Stimulated activated CD8-positive, alpha-beta memory T cell treated with anti-CD3 and anti-CD28 coated beads, Interleukin-2, amount 100 ng/mL, for 48 hours (primary cell): ENCODE data around the gene SETD5.

ENCODE experiments used
- DNase-seq, 2 donors: peaks; one replicate each; pipeline ENCODE4 v3.0.0-alpha.2; 2020; ENCODE audit warnings: low read depth in 2 of 2

The SETD5 gene

DNA sequence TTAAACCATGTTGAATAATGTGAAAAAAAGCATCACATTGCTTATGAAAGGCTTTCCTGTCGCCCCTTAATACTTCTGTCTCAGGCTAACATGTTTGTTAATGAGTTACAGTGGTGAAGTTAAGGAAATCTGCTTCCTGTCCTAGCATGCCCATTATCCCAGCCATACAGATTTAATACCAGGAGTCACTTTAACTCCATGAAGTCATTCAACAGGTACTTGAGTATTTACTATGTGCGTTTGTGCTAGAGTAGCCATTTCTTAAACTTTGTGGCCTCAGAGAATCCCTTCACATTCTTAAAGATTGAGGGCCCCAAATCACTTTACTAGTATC is 10.1 kb upstream of the SETD5 start:
- no peak for DNase-seq

- no peak for DNase-seq
These were observed 9.3 kb upstream of the SETD5 start for GRCh38 chr3:9388142-9388541.

DNA sequence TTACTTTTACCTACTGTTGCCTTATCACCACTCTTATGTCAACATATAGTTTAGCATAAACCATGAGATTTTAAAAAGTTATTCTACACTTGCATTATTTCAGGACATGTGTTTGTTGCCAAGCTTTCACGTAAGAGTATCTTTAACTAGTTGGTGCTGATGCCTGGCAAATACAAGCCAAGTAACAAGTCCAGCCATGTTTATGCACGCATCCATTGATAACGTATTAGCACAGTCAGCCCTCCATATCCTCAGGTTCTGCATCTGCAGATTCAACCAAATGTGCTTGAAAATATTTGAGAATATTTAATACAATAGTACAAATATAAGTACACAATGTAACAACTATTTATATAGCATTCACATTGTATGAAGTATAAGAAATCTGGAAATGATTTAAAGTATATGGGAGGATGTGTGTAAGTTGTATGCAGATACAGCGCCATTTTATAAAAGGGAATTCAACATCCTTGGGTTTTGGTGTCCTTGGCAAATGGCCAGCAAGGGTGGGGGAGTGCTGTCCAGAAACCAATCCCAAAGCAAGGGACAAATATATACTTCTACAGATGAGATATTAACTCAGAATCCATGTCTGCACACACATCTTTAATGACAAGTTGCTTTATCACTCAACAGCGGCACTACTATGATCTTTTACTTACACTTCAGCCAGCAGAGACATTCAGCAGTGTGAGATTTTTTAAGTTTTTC is 8.7 kb upstream of the SETD5 start:
- no peak for DNase-seq

GRCh38 chr3:9390265-9390888 is 7.0 kb upstream of the SETD5 start:
- no peak for DNase-seq

GRCh38 chr3:9392041-9392440 is 5.4 kb upstream of the SETD5 start:
- no peak for DNase-seq

- no peak for DNase-seq
These were observed 1.7 kb upstream of the SETD5 start for GRCh38 chr3:9395570-9396300.

- peak in 1 of 2 donors; percentile 68 for DNase-seq
These were observed 1.1 kb upstream of the SETD5 start for GRCh38 chr3:9396301-9396631.

- peak; percentile 96 for DNase-seq
These were observed 633 bp upstream of the SETD5 start for GRCh38 chr3:9396632-9397331.

DNA sequence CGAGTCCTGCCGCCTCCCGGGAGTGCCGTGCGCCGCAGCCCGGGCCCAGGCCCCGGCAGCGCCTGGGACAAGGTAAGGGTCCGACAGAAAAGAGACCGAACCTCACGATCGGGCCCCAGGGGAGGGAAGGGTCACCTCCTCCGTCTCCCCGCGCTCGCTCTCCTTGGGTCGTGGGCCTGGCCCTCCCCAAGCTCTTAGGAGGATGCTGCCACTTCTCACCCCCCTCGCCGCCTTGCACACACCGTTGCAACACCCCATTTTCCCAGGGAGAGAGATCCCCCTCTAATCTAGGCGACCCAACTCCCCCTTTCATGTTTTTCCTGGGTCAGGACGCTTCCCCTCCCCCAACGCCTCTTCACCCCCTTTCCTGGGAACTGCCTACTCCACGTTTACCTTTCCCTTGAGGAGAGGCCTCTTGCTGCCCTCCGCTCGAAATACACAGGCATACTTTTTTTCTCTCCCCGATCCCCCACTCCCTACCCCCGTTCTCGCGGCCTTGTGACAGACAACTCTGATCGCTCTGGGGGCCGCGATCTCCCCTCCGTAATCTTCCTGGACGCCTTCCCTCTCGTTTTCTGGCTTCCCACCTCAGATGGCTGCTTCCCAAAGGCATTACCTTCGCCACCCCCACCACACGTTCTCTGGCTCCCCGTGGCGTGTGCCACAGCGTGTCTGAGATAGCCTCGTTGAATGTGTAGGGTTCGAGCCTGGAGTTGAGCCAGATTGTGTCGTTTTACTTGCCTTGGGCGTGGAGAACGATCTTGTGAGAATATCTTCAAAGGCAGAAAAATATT is 688 bp downstream of the SETD5 start:
- DNase-seq = no peak

DNA sequence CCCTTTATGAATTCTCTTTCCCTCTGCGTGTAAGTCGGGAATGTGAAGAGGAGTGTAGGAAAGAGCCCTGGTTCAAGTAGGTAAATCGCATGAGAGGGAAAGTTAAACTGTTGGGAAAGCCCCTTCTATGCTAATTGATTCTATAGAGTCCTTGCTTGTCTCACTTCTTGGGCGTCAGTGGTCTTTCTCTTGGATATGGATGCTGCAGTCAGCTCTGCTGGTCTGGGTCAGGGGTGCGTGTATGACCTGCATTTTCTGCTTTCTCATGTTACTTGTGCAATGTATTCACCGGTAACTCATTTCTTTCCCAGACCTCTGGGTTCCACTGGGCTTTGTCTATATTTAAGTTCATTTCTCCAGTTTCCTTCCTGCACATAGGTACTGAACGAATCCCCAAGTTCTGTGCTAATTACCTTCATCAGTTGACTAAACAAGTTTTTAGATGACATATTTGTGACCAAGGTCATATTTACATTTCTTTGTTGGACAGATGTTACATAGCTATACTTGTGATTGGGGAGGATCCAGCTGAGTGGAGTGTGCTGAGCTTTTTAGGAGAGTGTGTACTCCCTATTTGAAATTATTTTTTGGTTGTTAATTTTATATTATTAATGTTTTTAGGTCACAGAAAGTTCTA is 1.4 kb downstream of the SETD5 start:
- DNase-seq = no peak

DNA sequence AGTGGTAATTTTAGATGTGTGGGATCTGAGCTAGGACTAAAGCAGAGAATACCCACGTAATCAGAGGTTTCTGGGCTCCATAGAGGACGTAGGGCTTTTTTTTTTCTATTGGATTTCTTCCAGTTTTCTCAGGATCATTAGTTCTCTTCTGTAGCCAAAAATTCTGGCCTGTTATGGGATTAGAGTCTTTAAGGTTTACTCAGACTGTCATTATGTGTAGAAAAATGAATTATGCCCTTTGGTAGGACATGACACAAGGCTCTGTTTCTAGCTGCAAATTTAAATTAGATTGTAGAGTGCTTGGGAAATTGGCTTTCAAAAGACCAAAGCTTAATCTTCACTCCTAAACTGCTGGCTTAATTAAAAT is 1.9 kb downstream of the SETD5 start:
- no peak for DNase-seq

GRCh38 chr3:9399746-9400145 is 2.3 kb downstream of the SETD5 start:
- no peak for DNase-seq

DNA sequence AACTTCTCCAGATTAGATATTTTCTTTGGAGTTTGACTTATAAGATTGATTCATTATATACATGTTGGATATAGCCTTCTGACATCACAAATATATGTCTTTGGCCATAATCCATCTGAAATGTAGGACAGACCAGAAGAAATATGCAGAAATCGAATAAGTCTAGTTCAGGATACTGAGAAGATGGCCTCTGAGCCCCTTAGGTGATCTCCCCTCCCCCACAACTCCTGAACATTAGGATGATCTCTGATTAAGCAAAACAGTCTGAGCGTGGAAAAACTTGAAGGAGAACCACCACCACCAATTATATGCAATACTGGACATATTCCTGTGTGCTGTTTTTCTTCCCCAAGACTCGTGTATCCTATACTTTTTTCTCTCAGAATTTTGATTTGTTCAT is 3.2 kb downstream of the SETD5 start:
- DNase-seq = no peak

GRCh38 chr3:9401986-9402385 is 4.6 kb downstream of the SETD5 start:
- DNase-seq = no peak

GRCh38 chr3:9402410-9403228 is 5.2 kb downstream of the SETD5 start:
- DNase-seq = no peak

DNA sequence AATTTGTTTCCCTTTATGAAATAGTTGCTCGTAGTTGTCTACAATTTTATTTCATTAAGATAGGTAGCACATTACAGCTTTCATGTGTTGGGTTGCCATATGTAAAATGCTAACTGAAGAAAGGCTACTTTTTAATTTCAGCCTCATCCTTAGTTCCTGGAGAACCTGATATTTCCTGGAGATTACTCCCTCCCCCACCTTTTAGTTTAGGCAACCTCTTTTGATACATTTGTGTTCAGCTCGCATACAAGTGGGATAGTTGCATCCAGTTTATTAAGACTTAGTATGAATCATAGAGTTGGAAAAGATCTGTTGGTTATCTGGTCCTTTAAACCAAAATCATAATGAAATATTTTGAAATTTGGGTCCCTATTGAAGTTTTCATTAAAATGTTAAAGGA is 6.0 kb downstream of the SETD5 start:
- DNase-seq = no peak

DNA sequence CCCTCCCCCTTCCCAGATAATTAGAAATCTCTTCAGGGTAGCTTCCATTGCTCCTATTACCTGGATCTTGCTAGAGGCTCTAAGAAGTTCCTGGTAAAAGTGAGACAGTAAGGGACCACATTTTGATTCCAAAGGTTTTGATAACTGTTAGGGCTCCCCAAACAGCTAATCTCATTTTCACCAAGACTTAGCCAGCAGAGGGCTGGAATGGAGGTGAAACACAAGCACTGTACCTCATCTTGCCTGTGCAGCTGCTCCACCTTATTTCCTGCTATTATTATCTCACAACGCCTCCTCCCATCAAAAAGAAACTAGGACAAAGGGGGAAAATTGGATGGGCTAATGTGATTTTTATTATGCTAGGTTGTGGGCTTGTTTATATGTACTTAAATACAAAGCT is 7.3 kb downstream of the SETD5 start:
- no peak for DNase-seq

DNA sequence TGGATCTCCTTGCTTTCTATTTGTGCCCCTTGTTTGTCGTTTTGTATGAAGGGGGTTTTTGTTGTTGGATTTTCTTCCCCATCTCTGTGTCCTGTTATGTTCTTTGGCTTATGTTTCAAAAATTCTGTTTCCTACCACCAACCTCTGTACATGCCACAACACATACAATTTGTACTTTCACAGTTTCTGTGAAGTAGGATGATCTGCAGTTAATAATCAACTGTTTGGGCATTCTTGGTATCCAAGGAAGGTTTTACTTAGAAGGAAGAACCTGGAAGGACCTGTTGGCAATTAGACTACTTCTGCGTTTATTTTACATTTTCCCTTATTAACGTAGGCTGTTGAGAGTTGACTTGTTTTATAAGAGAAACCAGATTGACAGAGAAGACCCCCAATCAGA is 8.3 kb downstream of the SETD5 start:
- no peak for DNase-seq

DNA sequence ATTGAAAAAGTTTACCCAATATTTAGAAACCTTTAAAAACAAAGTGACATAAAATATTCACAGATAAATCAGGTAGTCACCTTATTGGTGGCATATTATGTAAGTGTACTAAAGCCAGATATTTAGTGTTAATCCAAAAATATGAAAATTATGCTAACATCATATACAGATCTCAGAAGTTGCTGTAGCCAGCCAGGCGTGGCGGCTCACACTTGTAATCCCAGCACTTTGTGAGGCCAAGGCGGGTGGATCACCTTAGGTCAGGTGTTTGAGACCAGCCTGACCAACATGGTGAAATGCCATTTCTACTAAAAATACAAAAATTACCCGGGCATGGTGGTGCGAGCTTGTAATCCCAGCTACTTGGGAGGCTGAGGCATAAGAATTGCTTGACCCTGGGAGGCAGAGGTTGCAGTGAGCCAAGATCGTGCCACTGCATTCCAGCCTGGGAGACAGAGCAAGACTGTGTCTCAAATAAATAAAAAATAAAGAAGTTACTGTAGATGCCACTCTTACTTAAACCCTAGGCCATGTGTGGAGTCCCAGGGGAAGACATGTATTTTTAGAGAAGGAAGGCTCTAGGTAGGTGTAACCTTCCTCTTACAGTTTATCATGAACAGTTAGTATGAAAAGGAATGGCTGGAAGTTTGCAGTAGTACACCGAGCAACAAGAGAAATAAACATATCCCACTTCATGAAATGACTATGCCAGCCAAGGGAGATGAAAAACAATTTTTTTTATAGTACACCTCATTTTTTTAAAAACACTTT is 9.6 kb downstream of the SETD5 start:
- DNase-seq = no peak

DNA sequence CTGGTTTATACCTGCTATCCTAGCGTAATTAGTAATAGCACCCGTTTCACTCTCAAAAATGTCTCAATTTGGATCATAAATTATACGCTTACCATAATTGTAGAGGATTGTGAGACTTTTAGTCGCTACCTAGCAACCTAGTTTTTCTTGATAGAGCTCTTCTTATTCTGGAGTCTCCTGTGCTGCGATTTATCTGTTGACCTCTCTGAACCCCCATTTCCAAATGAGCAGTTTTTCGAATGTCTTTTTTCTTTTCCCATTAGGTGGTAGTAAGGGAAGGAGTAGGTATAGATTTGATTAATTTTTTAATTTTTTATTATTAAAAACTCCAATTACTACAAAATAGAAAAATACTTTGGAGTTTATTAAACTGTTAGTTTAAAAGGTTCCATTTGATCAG is 10.6 kb downstream of the SETD5 start:
- no peak for DNase-seq
